ENCODE measurements around the gene GID8. TPM values are rescaled to one million over a fixed set of nuclear protein-coding genes. Genes with fewer than 3 reads are reported as not detected.
A peak's percentile ranks its signal among the peaks of the same experiment; 100 is the strongest.

The GID8 gene
- total and polyA plus RNA-seq, 9 of the 15 experiments (the other 6 are each of a cell fraction or from before 2014, with no cell fraction given): 7.5 to 31.6 (median 22.2) TPM

- TF ChIP-seq ZNF407 (IDR thresholded peaks at IDR 0.05; ENCODE audit: low read depth) (no peak), SMARCA5 (IDR thresholded peaks at IDR 0.05) (no peak), JUN (IDR thresholded peaks at IDR 0.05; ENCODE audit: borderline replicate concordance, low read depth, low read length) (no peak), JUN (CRISPR knock-in tag; IDR thresholded peaks at IDR 0.05; ENCODE audit: borderline replicate concordance) (no peak), REST (IDR thresholded peaks at IDR 0.05; ENCODE audit: borderline replicate concordance) (0 out of 2 replicates have a peak, but pooled peaks have one; percentile 7), REST (CRISPR knock-in tag; IDR thresholded peaks at IDR 0.05; ENCODE audit: low read depth) (no peak), ZBTB17 (CRISPR knock-in tag; IDR thresholded peaks at IDR 0.05) (no peak), LEF1 (IDR thresholded peaks at IDR 0.05) (no peak), ZNF699 (CRISPR knock-in tag; IDR thresholded peaks at IDR 0.05; ENCODE audit: insufficient replicate concordance) (no peak), RB1 (IDR thresholded peaks at IDR 0.05; ENCODE audit: low read depth) (peak; percentile 75), MAFG (tag; conservative IDR thresholded peaks at IDR 0.05) (no peak), RNF2 (IDR thresholded peaks at IDR 0.05) (no peak), ARNT (IDR thresholded peaks at IDR 0.05) (no peak)
Measured at GRCh38 chr20:62938105-62938888, at the start of gene GID8 (continued).
